Upper lobe of left lung (tissue), 4 donors: Measurements from ENCODE around the gene PTGIS.

Experiments
- CTCF ChIP-seq, 6 experiments: fragments of 450-650 bp in 4 of 6; fragments of 200-600 bp in 2 of 6; sonication (generic) in 2 of 6; IDR thresholded peaks; one replicate each; pipeline ENCODE4 v1.5.1; 2016 to 2019; ENCODE audit warnings: antibody characterized with exemption in 6 of 6
- EP300 ChIP-seq, 4 donors: sonication (generic); formaldehyde crosslinking; IDR thresholded peaks; one replicate each; pipeline ENCODE4 v1.5.1; 2017; ENCODE audit warnings: antibody characterized with exemption in 4 of 4, control low read depth in 2 of 4
- POLR2A ChIP-seq, 4 donors: fragments of 450-650 bp; IDR thresholded peaks; one replicate each; pipeline ENCODE4 v1.5.1; 2016 to 2017; ENCODE audit warnings: antibody characterized with exemption in 4 of 4, mild to moderate bottlenecking in 2 of 4
- POLR2AphosphoS5 ChIP-seq, 2 donors: sonication (generic); formaldehyde crosslinking; IDR thresholded peaks; one replicate each; pipeline ENCODE4 v1.5.1; 2017; ENCODE audit warnings: antibody characterized with exemption in 2 of 2

- TF ChIP-seq POLR2A (IDR thresholded peaks at IDR 0.05), result no peak
- TF ChIP-seq CTCF (IDR thresholded peaks at IDR 0.05), result no peak
- no peak for TF ChIP-seq POLR2AphosphoS5 (IDR thresholded peaks at IDR 0.05)
- no peak for TF ChIP-seq EP300 (IDR thresholded peaks at IDR 0.05)
Measured at GRCh38 chr20:49581482-49581881, 13.5 kb upstream of the PTGIS start.
